ENCODE measurements around the gene XPNPEP3.

- no peak for TF ChIP-seq CTCF (IDR thresholded peaks at IDR 0.05)
- no peak for TF ChIP-seq POLR2A (IDR thresholded peaks at IDR 0.05)
- TF ChIP-seq EP300 (IDR thresholded peaks at IDR 0.05) = no peak
Observed at GRCh38 chr22:40874016-40874415, 17.1 kb downstream of the XPNPEP3 start.

Data from tibial nerve (tissue), 4 donors.